GM12872 (cell line): ENCODE measurements around the gene CHRNB2.

ENCODE experiments used
- CTCF ChIP-seq: IDR thresholded peaks from 3 replicates; pipeline ENCODE4 v1.5.1; 2011; ENCODE audit warnings: low read depth, mild to moderate bottlenecking, low read length, moderate library complexity; ENCODE audit not compliant: insufficient read depth

Gene CHRNB2

GRCh38 chr1:154594811-154595210 is 27.2 kb downstream of the CHRNB2 start:
- TF ChIP-seq CTCF = no peak

DNA sequence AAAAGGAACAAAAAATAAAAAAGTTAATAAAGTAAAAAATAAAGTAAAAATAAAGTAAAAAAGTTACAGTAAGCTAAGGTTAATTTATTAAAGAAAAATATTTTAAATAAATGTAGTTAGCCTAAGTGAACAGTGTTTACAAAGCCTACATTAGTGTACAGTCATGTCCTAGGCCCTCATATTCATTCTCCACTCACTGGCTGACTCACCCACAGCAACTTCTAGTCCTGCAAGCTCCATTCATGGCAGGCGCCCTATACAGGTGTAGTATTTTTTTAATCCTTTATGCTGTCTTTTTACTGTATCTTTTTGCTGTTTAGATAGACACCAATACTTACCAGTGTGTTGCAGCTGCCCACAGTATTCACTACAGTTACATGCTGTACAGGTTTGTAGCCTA is 28.0 kb downstream of the CHRNB2 start:
- no peak for TF ChIP-seq CTCF

- TF ChIP-seq CTCF = no peak
Measured at GRCh38 chr1:154598871-154599635, 31.5 kb downstream of the CHRNB2 start.

GRCh38 chr1:154599658-154600057 is 32.1 kb downstream of the CHRNB2 start:
- no peak for TF ChIP-seq CTCF

DNA sequence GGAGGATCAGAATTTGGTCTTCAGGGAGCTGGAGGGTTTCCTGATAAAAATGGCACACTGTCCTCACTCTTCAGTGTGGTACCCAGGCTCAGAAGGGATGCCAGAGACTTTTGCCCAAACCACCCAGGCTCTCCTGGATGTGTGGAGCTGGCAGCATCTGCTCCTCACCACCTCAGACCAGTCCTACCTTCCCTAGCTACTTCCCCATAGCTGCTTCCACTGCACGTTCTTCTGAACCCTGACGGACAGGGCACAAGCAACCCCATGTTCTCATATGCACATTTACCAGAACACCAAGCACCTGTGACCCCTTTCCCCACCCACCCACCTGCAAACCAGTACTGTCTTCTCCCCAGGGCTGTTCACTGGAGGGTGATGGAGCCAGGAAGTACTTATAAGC is 35.7 kb downstream of the CHRNB2 start:
- no peak for TF ChIP-seq CTCF

DNA sequence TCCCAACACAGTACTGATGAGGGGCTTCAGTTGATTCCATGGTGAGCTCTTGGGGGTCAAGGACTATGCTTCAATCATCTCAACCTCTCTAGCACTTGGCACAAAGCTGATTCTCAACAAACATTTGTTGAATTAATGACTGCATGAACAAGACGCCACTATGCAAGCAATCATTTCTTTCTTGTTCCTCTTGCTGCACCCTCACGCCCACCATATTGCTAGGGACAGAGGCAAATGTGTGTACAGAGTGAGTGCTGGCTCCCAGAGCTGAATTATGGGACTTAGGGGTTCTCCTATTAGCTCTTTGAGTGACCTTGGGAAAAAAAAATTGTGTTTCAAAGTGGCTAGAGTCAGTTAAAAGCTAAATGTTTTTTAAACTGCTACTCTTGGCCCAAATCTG is 38.0 kb downstream of the CHRNB2 start:
- no peak for TF ChIP-seq CTCF

DNA sequence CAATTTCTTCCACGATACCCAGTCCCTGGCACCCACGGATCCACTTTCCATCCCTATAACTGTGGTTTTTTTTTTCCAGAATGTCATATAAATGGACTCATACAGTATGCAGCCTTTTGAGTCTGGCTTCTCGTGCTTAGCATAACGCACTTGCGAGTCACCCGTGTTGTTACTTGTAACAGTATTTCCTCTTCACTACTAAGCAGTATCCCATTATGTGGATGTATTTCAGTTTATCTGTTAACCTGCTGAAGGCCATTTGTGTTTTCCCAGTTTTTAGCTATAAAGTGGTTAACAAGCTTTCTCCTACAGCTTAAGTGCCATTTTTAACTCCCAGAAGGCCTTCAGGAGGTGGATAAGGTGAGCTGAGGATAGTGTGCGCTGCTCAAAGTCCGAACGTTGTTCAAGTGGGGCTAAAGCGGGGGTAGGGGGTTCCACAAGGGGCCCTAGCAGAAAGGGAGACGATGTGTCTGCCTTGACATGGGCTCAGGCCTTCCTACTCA is 39.6 kb downstream of the CHRNB2 start:
- no peak for TF ChIP-seq CTCF
